ENCODE results near the gene FBXO42. TPM values are rescaled to one million over a fixed set of nuclear protein-coding genes. Genes with fewer than 3 reads are reported as not detected.
A peak's percentile ranks its signal among the peaks of the same experiment; 100 is the strongest.

FBXO42 gene
- total and polyA plus RNA-seq, 2 of the 13 experiments (the other 11 are each of a cell fraction or from before 2014, with no cell fraction given) = 7.6 to 17.5 TPM

GRCh38 chr1:16366722-16367257, 14.5 kb upstream of the FBXO42 start, which contains the start of gene SZRD1 (continued):
- TF ChIP-seq ZNF318 (CRISPR knock-in tag; IDR thresholded peaks at IDR 0.05) (no peak), ZNF260 (CRISPR knock-in tag; IDR thresholded peaks at IDR 0.05; ENCODE audit: borderline replicate concordance, low read depth) (no peak), ZNF333 (CRISPR knock-in tag; IDR thresholded peaks at IDR 0.05; ENCODE audit: borderline replicate concordance) (no peak), ZNF615 (CRISPR knock-in tag; IDR thresholded peaks at IDR 0.05; ENCODE audit: borderline replicate concordance) (no peak), FOXO4 (CRISPR knock-in tag; conservative IDR thresholded peaks at IDR 0.05) (no peak), HES4 (CRISPR knock-in tag; IDR thresholded peaks at IDR 0.05; ENCODE audit: borderline replicate concordance) (no peak), MED13 (CRISPR knock-in tag; IDR thresholded peaks at IDR 0.05) (no peak), TRIM22 (IDR thresholded peaks at IDR 0.05) (no peak), ZKSCAN5 (CRISPR knock-in tag; IDR thresholded peaks at IDR 0.05) (no peak), ZNF431 (CRISPR knock-in tag; IDR thresholded peaks at IDR 0.05; ENCODE audit: borderline replicate concordance, low read depth) (no peak), ZNF253 (CRISPR knock-in tag; IDR thresholded peaks at IDR 0.05; ENCODE audit: borderline replicate concordance) (no peak), ZSCAN30 (CRISPR knock-in tag; IDR thresholded peaks at IDR 0.05) (no peak), ETV5 (CRISPR knock-in tag; IDR thresholded peaks at IDR 0.05; ENCODE audit: borderline replicate concordance) (peak; percentile 94), HOXA5 (CRISPR knock-in tag; IDR thresholded peaks at IDR 0.05) (no peak), HNRNPUL1 (IDR thresholded peaks at IDR 0.05; ENCODE audit: low read depth, low read length) (no peak), RAD51 (IDR thresholded peaks at IDR 0.05; ENCODE audit: borderline replicate concordance) (no peak), GPN1 (CRISPR knock-in tag; IDR thresholded peaks at IDR 0.05; ENCODE audit: borderline replicate concordance) (no peak), SNAPC2 (CRISPR knock-in tag; IDR thresholded peaks at IDR 0.05) (no peak; the same call in 1 of the 2 replicates), HDAC2 (CRISPR knock-in tag; IDR thresholded peaks at IDR 0.05) (peak; percentile 51; the same call in 1 of the 2 replicates), ZFP90 (CRISPR knock-in tag; IDR thresholded peaks at IDR 0.05; ENCODE audit: borderline replicate concordance) (no peak), YEATS2 (CRISPR knock-in tag; IDR thresholded peaks at IDR 0.05; ENCODE audit: borderline replicate concordance) (peak; percentile 76; the same call in 1 of the 2 replicates)
